NCI-H2196 treated with DMSO at 0.1 percent for 48 hours (cell line): Measurements from ENCODE around the gene PPP4C.
"Not testable (repeated sequence)": the region's sequence is repeated elsewhere in the genome, so short reads cannot be mapped to it uniquely, and the experiment has no call there.

Experiments
- DNase-seq: peaks from one replicate; lab custom pipeline; 2025; ENCODE audit not compliant: unreplicated experiment; lab: John Stamatoyannopoulos, UW

Gene PPP4C

GRCh38 chr16:30075503-30076275 is at the start of gene PPP4C:
Gene PPP4C, plus strand, starts transcription at chr16:30075994. Its CDS starts 384 bp downstream, at chr16:30076378.
- DNase-seq, result peak; percentile 79

- no peak for DNase-seq
Observed at GRCh38 chr16:30026449-30026848, 49.3 kb upstream of the PPP4C start.

DNA sequence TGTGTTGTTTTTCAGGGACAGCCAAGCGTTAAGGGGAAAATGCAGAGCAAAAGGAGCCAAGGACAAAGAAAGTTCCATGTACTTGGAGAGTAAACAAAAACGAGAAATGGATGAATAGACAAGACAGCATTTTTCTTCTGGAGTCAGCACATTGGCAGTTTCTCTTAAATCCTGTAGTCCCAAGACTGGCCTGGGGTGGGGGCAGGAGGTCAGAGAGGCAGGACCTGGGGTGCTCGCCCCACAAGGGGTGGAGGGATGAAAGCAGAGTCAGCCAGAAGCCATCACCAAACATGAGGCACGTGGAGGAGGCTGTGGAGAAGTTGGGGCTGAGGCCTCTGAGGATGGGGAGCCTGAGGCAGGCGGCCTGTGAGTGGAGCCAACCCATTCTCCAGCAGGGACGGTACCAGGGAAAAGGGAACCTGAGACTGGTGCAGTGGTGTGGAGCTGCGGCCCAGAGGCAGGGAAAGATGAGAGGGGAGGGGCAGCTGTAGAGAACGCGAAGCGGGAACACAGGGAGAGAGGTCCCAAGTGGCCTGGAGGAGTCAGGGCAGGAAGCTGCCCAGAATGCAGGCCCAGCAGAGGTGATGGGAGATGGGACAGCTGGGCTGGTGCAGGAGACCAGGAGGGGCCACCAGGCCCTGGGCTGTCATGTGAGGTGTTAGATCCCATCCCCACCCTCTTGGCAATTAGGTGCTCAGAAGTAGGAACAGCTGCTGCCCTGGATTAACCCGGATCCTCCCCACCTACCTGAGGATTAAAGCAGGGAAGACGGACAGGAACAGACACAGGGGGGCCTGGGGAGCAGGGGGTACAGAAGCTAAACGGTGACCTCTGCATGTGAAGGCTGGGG is 48.0 kb upstream of the PPP4C start:
- no peak for DNase-seq

DNA sequence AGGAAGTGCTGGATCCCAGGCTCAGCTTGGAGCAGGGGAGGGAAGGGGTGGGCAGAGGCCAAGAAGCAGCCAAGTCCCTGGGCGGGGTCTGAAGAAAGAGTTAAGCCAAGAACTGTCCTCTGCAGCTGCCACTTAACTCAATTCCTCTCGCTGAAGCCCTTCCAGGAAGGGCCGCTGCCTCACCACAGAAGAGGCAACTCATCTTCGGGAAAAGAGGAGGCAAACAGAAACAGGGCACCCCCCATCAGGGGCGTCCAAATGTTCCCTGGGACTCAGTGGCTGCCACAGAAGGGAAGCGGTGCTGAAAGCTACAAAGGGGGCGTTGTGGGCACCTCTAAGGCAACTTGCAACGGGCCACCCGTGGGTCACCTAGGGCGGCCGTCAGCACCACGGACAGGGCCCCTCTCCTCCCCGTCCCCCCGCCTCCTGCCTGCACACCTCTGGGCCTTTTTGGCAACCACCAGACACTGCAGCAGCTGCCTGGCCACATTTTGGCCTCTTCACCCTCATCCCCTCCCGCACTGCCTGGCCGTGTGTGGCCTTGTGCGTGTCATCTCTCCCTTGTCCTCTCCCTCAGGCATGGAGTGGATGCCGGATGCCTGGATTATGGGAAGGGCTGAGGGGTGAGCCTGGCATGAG is 47.2 kb upstream of the PPP4C start:
- DNase-seq, result no peak

- DNase-seq, result no peak
Observed at GRCh38 chr16:30030011-30030685, 45.6 kb upstream of the PPP4C start.

DNA sequence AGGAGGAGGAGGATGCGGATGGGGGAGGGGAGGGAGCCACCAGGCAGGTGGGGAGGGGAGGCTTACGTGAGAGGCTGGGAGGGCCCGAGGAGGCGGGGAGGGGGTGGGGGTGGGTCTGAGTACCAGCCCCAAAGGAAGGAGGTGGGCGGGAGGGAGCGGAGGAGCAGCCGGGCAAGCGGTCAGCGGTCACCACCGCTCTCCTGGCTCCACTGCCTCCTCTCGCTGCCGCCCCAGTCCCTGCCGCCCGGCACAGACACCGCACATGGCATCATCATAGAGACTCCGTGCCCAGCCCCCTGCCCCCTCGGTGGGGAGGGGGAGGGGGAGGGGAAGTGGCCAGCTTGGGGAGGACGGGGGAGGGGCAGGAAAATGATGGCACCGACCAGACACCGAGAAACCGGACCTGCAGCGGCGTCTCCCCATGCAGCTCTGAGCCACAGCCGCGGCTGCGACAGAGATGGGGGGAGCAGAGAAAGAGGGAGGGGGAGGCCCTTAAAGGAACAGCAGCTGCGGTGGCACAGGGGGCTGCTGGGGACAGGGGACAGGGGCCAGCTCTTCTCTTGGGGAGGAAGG is 44.9 kb upstream of the PPP4C start, which contains the start of gene TLCD3B:
TLCD3B (minus strand) TSS at position 431 of the 573 bp plus-strand sequence. CDS start 744 bp downstream, outside the sequence.
- no peak for DNase-seq

DNA sequence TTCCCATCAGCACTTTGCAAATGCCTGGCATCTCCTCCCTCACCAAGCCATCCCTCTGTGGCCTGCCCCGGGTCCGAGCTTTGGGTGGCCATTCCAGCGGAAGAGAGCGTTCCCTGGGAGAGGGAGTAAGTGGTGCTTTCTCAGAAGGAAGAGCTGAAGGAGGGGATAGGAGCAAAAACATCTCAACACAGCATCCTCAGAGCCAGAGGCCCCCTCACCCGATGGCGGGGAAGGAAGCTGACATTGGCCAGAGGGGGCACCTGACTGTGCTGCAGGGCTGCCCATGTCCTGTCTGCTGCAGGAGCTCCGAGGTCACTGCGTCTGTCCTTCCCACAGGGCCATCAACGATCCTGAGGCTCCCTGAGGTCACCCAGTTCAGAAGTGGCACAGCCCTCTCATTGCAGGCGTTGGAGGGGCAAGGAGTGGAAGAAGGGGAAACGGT is 44.3 kb upstream of the PPP4C start:
- no peak for DNase-seq

GRCh38 chr16:30032083-30032819 is 43.5 kb upstream of the PPP4C start:
- peak; percentile 57 for DNase-seq

GRCh38 chr16:30033270-30033669 is 42.5 kb upstream of the PPP4C start:
- DNase-seq, result no peak

- no peak for DNase-seq
Observed at GRCh38 chr16:30040221-30040620, 35.6 kb upstream of the PPP4C start.

GRCh38 chr16:30040690-30041089 is 35.1 kb upstream of the PPP4C start:
- not testable (repeated sequence) for DNase-seq

DNA sequence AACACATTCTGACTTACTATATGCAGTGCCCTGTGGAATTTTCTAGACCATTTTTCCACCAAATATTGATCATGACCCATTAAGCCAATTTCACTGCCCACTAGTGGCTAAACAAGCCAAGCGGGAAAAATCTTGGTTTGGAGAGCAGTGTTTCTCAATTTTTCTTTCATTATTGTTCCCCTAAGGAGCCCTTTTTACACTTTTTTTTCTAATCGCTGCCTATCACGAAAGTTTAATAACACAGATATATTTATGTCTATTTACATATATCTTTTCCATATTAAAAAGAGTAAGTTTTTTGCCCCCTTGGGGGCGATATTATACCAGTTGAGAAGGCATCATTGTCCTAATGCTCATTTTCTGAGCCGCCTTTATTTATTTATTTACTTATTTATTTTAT is 34.0 kb upstream of the PPP4C start:
- DNase-seq, result no peak

DNA sequence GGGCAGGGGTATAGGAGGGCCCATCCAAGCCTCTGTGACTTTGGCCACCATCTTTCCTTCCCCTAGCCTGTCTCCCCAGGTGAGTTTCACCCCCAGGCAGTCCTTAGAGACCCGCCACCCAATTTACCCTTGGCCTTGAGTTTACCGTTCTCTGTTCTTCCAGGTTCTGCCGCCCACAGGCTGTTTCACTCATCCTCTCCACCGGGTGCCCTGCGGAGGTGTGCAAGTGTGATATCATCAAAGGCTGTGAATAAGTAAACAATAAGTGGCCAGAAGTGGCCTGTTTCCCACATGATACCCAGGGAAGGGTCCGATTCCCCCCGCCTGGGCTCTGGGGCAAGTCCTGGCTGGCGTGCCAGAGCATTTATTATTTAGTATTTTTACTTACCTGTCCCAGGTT is 29.6 kb upstream of the PPP4C start:
- no peak for DNase-seq

DNA sequence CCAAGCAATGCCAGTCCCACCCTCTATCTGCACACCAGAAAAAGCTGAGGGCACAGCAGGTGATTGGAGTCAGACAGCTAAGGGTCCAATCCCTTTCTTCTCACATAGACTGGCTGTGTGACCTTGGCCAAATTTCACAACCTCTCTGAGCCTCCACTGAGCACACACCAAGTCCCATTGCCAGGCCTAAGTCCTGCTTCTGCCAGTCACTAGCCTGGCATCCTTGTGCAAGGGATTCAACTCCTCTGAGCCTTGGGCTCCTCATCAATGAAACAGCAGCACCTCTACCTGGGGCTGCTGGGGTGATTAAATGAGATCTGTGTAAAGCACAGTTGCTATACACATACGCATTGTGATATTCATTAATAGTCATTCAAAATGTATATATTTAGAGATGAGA is 29.2 kb upstream of the PPP4C start:
- DNase-seq, result no peak

DNA sequence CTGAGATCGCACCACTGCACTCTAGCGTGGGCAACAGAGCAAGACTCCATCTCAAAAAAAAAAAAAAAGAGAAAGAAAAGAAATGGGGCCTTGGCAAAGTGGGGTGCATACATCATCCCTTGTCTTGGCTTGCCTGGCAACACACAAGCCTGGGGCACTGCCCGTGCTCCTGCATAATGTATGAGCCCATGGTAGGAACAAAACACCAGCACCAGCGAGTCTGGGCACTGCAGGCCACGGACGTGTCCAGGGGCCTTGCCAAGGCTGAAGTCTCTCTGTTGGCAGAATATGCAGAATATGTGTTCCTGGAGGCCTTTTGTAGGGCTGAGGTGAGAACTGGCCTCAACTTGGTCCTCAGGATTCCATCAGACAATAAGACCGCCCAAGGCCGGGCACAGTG is 25.9 kb upstream of the PPP4C start:
- no peak for DNase-seq

DNA sequence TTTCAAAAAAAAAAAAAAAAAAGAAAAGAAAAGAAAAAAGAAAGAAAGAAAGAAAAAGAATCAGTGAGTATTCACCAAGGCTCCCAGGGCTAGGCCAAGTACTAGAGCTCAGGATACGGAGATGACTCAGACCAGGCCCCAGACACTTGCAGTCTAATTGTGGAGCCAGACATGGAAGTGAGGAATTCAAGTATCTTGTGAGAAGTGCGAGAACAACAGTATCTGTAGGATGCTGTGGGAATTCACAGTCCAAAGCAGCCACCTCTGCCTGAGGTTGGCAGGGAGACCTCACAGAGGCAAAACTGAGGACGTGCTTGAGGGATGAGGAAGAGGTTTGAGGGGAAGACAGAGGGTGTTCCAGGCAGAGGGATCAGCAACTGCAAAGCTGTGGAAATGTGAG is 24.3 kb upstream of the PPP4C start:
- no peak for DNase-seq

GRCh38 chr16:30052671-30053372 is 23.0 kb upstream of the PPP4C start:
- peak; percentile 93 for DNase-seq

- no peak for DNase-seq
Observed at GRCh38 chr16:30053376-30054015, 22.3 kb upstream of the PPP4C start.

- no peak for DNase-seq
Observed at GRCh38 chr16:30054451-30054850, 21.3 kb upstream of the PPP4C start.
